GM12873 (cell line): ENCODE measurements around the gene MAGI2.

Experiments used
- CTCF ChIP-seq: IDR thresholded peaks from 2 replicates; pipeline ENCODE4 v1.5.1; 2012; ENCODE audit warnings: low read depth, mild to moderate bottlenecking, moderate library complexity, low read length, control low read depth; ENCODE audit not compliant: insufficient read depth; ENCODE audit errors: missing control alignments

The MAGI2 gene

DNA sequence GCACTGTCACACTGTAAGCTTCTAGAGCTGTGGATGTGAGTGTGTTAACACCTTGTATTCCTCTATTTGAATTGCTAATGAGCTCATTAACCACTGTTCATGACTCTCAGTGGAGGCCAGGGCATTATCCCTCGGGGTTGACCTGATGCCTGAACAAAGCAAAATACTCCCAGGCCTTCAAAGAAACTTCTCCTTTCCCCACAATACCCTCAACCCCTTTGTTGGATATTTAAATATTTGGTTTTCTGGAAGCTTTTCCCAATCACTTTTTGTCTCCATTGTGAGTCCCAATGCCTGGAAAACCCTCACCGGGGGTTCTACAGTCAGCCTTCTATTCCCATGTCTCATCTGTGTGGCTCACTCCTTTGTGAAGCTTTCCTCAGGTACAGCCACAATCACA lies 874.8 kb downstream of the MAGI2 start:
- TF ChIP-seq CTCF: no peak

DNA sequence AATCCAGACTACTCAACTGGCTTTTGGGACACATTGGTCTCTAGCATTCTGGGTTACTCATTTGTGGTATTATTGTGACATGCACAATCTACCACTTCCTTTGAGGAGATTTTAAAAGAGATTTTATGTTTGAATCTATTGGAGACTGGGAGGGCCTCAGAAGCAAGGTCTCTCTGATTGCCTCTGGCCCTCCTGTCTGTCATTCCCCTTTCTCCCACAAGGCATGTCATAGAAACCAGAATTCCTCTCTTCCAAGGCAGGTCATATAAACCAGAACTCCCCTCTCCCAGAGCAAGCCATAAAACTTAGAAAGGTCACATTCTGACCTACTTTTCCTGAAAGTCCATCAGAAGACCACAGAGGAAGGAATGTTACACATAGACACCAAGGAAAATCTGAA lies 877.2 kb downstream of the MAGI2 start:
- no peak for TF ChIP-seq CTCF

DNA sequence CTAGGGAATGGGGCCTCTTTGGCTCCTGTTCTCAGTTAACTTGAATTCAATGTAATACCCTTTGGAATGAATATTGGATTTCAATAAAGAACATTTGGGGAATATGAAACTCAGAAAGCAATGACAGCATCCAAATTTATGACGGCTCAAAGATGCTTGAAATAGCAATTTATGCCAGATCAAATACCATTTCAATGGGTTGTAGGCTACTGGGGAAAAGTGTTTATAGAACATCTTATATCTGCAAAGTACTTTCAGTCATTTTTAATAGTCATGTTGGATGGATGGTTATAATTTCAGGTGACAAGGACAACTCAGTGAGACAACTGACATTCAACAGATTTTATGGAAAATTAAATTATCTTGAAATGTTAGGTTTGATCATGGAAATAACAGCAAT lies 882.2 kb downstream of the MAGI2 start:
- TF ChIP-seq CTCF: no peak

- no peak for TF ChIP-seq CTCF
Measured at GRCh38 chr7:78568690-78569089, 884.8 kb downstream of the MAGI2 start.

DNA sequence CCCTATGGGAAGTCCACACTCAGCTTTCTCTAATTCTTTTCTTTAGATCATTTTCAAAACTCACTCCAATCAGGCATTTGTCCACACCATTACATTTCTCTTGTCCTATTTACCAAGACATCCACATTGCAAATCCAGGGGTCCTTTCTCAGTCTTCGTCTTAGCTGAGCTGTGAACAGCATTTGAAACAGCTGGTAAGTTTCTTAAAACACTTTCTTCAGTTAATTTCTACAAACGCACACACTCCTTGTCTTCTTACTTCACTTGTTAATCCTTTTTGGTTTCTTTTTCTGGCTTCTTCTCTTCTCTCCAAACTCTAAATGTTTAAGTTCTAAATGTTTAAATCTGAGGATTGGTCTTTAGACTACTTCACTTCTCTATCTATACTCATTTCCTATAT lies 885.6 kb downstream of the MAGI2 start:
- TF ChIP-seq CTCF: no peak

GRCh38 chr7:78565784-78566183 lies 887.7 kb downstream of the MAGI2 start:
- TF ChIP-seq CTCF: no peak

GRCh38 chr7:78563191-78563590 lies 890.3 kb downstream of the MAGI2 start:
- TF ChIP-seq CTCF: no peak

DNA sequence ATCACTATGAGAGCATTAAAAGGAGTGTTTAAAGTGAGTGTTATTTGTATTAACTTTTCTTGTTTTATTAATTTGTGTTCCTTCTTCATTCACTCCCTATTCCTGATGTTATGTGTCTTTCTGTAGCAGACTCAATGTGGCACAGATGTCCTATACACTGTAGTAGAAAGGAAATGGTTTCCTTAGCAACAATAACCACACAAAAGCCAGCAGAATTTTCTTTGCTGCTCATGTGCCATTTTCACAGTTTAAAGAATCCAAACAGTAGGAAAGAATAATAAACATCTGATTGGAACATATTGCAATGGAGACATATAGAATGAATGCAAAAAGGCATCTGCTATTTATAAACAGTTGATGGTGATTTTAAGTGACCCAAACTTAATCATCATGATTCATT lies 891.3 kb downstream of the MAGI2 start:
- TF ChIP-seq CTCF: no peak
